Measurements from ENCODE around the gene ASIC5. TPM values are rescaled to one million over a fixed set of nuclear protein-coding genes. Genes with fewer than 3 reads are reported as not detected.

Gene ASIC5
- total and polyA plus RNA-seq, 2 of the 4 experiments (the other 2 are of a cell fraction), result not detected

DNA sequence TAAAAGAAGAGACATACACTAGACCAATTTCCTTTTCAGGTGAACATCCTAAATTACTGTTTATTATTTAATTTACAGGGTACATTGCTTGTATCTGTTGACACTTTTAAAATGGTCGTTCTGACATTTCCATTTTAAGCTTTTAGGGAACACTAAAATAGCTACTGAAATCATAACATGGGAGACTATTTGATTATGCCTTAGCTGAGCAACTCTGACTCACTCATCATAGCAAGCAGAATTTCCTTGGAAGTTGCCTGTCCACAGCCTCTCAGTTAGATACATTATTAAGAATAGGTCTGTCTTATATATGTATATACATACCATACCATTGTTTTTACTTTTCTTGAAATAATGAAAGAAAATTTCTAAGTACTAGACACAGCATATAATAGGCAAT is 85.3 kb downstream of the ASIC5 start:
- H3K36me3 ChIP-seq (ENCODE audit: control insufficient read depth, insufficient read depth, low read length), result peaks cover 5% of the 10 kb centered on the region; the same call in 1 of the 2 replicates
- H3K4ac ChIP-seq (ENCODE audit: low read depth, low read length), result no peak overlapping the region
- no peaks in the 10 kb centered on the region for H4K20me1 ChIP-seq (ENCODE audit: insufficient read depth, low read length)
- no peaks in the 10 kb centered on the region for H3K9me1 ChIP-seq (ENCODE audit: insufficient read depth, low read length)
- CTCF ChIA-PET, result interaction anchor here (0.6 to 1.0 kb wide), 5 partner anchors 13 to 377 kb away, joined by 3 read pairs; partner anchors contain the start of gene CTSO
- H3K79me1 ChIP-seq (ENCODE audit: low read depth in 1 of 2, low read length in 2 of 2), result no peaks in the 10 kb centered on the region
- H2AFZ ChIP-seq (replicated peaks; ENCODE audit: low read length, poor library complexity), result no peak overlapping the region
- H3K9ac ChIP-seq (ENCODE audit: low read depth, low read length), result no peak overlapping the region
- in situ Hi-C loops (cut with MboI; ENCODE audit: low sequenced_read_pairs), result loop anchor here (10.0 to 25.0 kb wide), 3 partner anchors 336 to 968 kb away; no protein-coding TSS in a partner anchor
- no peak overlapping the region for H3K4me3 ChIP-seq (ENCODE audit: insufficient read depth, low read depth, low read length)
- no peak overlapping the region for H3K56ac ChIP-seq (ENCODE audit: extremely low read depth, insufficient read depth, low read length)
- H2AK9ac ChIP-seq (replicated peaks; ENCODE audit: low read depth, low read length, poor library complexity), result no peak overlapping the region
- no peak overlapping the region for H2BK120ac ChIP-seq (ENCODE audit: low read depth, low read length)
- no peak overlapping the region for H2BK20ac ChIP-seq (ENCODE audit: low read depth, low read length)
- no peak overlapping the region for H4K8ac ChIP-seq (ENCODE audit: low read depth in 2 of 2, low read length in 2 of 2)
- no peak overlapping the region for H3K4me2 ChIP-seq (ENCODE audit: low read depth, low read length)
- H4K91ac ChIP-seq (ENCODE audit: insufficient read depth, low read depth, low read length), result no peak overlapping the region
- H3K23ac ChIP-seq (ENCODE audit: low read depth, low read length), result no peak overlapping the region
- intact Hi-C loops (cut with micrococcal nuclease), result loop anchor here (10.0 kb wide), 2 partner anchors 796 to 966 kb away; no protein-coding TSS in a partner anchor
- no peak overlapping the region for H4K5ac ChIP-seq (ENCODE audit: low read depth, low read length)
- no TSS peak for BruUV-seq (replicated peaks)
- DNase-seq, result peak; percentile 78
- no peak overlapping the region for H3K14ac ChIP-seq (replicated peaks; ENCODE audit: low read depth, low read length)
- no peak overlapping the region; the same call in 1 of the 2 replicates for H3K18ac ChIP-seq (ENCODE audit: low read depth, low read length)
- H2AK5ac ChIP-seq (ENCODE audit: low read depth, low read length), result no peak overlapping the region
- TF ChIP-seq FOS (IDR thresholded peaks at IDR 0.05; ENCODE audit: low read depth, low read length), result 0 out of 2 replicates have a peak, but pooled peaks have one; percentile 21
- TF ChIP-seq CEBPB (IDR thresholded peaks at IDR 0.05; ENCODE audit: low read depth, low read length), result no peak
- no peak overlapping the region for H2BK5ac ChIP-seq (ENCODE audit: low read depth, low read length, poor library complexity, severe bottlenecking)
- H3K9me3 ChIP-seq (ENCODE audit: control insufficient read depth, insufficient read depth, low read length), result no peaks in the 10 kb centered on the region
- dilution Hi-C loops (cut with HindIII; ENCODE audit: low sequenced_read_pairs, unreplicated experiment), result no loop called here
- WGBS, 2 experiments (ENCODE audit: extremely low coverage in 2 of 2, insufficient read length in 1 of 2), result no CpG with 5 or more reads among the region's 1 CpG
- H3K27ac ChIP-seq (ENCODE audit: insufficient read depth, low read length), result no peak overlapping the region
- no peaks in the 10 kb centered on the region for H3K27me3 ChIP-seq (ENCODE audit: control insufficient read depth, insufficient read depth, low read length)
- POLR2A ChIA-PET (ENCODE audit: unreplicated experiment), result no interaction called here
- no peak overlapping the region for H2BK15ac ChIP-seq (ENCODE audit: low read depth, low read length)
- H3K4me1 ChIP-seq (ENCODE audit: control insufficient read depth, insufficient read depth, low read length), result peaks cover 7% of the 10 kb centered on the region
- peak; percentile 92 for ATAC-seq (ENCODE audit: low read depth)

Other genes starting within 250 kb of the ASIC5 start
- 0.28 and 0.54 TPM in 2 replicates for gene GUCY1A1, start 199.4 kb downstream of the ASIC5 start, total RNA-seq (2012; rRNA removed)
- gene GUCY1A1, start 199.4 kb downstream of the ASIC5 start, polyA plus RNA-seq (2012; rRNA removed), result 0.11 and 0.19 TPM in 2 replicates
- 2.8 and 2.9 TPM in 2 replicates for gene GUCY1B1, start 107.3 kb downstream of the ASIC5 start, total RNA-seq (2012; rRNA removed)
- 2.6 and 3.8 TPM in 2 replicates for gene GUCY1B1, start 107.3 kb downstream of the ASIC5 start, polyA plus RNA-seq (2012; rRNA removed)
- gene TDO2, start 37.4 kb upstream of the ASIC5 start, total RNA-seq (2012; rRNA removed), result 0.18 and 0.28 TPM in 2 replicates
- gene TDO2, start 37.4 kb upstream of the ASIC5 start, polyA plus RNA-seq (2012; rRNA removed), result 0.09 and 0.19 TPM in 2 replicates
- gene CTSO, start 87.6 kb upstream of the ASIC5 start, total RNA-seq (2012; rRNA removed), result 2.9 and 3.6 TPM in 2 replicates
- gene CTSO, start 87.6 kb upstream of the ASIC5 start, polyA plus RNA-seq (2012; rRNA removed), result 3.4 and 3.9 TPM in 2 replicates